ENCODE measurements around the gene PRKAG3. TPM values are rescaled to one million over a fixed set of nuclear protein-coding genes. Genes with fewer than 3 reads are reported as not detected.

PRKAG3 gene
- total RNA-seq, 2 experiments from 2014 or later: not detected

- DNase-seq: no peak
- Mint-ChIP-seq H3K36me3 (ENCODE audit: low read depth) (no peaks in the 10 kb centered on the region), H3K4me3 (no peak overlapping the region), H3K4me1 (no peaks in the 10 kb centered on the region), H3K27me3 (peaks cover 2% of the 10 kb centered on the region), H3K9me3 (no peaks in the 10 kb centered on the region), H3K27ac (no peak overlapping the region)
- POLR2A ChIA-PET: no interaction called here
- CTCF ChIA-PET: no interaction called here
Measured at GRCh38 chr2:218814540-218815243, 16.9 kb downstream of the PRKAG3 start.

- no peak overlapping the region for H3K4me3 Mint-ChIP-seq
- peaks cover 9% of the 10 kb centered on the region for H3K27me3 Mint-ChIP-seq
- H3K9me3 Mint-ChIP-seq: no peaks in the 10 kb centered on the region
- no peaks in the 10 kb centered on the region for H3K4me1 Mint-ChIP-seq
- DNase-seq: no peak
- ChIA-PET POLR2A (no interaction called here), CTCF (interaction anchor here (1.2 to 1.6 kb wide), 2 partner anchors 9 to 34 kb away, joined by 3 to 5 read pairs; no protein-coding TSS in a partner anchor)
- H3K27ac Mint-ChIP-seq: no peak overlapping the region
- no peaks in the 10 kb centered on the region for H3K36me3 Mint-ChIP-seq (ENCODE audit: low read depth)
Measured at GRCh38 chr2:218813771-218814460, 17.7 kb downstream of the PRKAG3 start.

- Mint-ChIP-seq H3K36me3 (ENCODE audit: low read depth) (no peaks in the 10 kb centered on the region), H3K27ac (no peak overlapping the region), H3K4me3 (no peak overlapping the region), H3K27me3 (peaks cover 15% of the 10 kb centered on the region), H3K4me1 (no peaks in the 10 kb centered on the region), H3K9me3 (no peaks in the 10 kb centered on the region)
- no peak for DNase-seq
- ChIA-PET CTCF (interaction anchor here (1.2 to 1.6 kb wide), 3 partner anchors 9 to 35 kb away, joined by 3 to 5 read pairs (median 3); no protein-coding TSS in a partner anchor), POLR2A (interaction anchor here (0.6 kb wide), 1 partner anchor 91 kb away, joined by 3 read pairs; no protein-coding TSS in a partner anchor)
Measured at GRCh38 chr2:218812861-218813260, 18.7 kb downstream of the PRKAG3 start.

GRCh38 chr2:218812096-218812815 is 19.3 kb downstream of the PRKAG3 start:
- Mint-ChIP-seq H3K4me1 (no peaks in the 10 kb centered on the region), H3K9me3 (no peaks in the 10 kb centered on the region), H3K27ac (no peak overlapping the region), H3K27me3 (peaks cover 15% of the 10 kb centered on the region), H3K36me3 (ENCODE audit: low read depth) (no peaks in the 10 kb centered on the region), H3K4me3 (no peak overlapping the region)
- ChIA-PET POLR2A (interaction anchor here (0.6 kb wide), 1 partner anchor 90 kb away, joined by 3 read pairs; no protein-coding TSS in a partner anchor), CTCF (interaction anchor here (1.2 to 1.7 kb wide), 4 partner anchors 9 to 35 kb away, joined by 3 to 5 read pairs (median 4); no protein-coding TSS in a partner anchor)
- no peak for DNase-seq

- Mint-ChIP-seq H3K27ac (no peak overlapping the region), H3K4me3 (no peak overlapping the region), H3K4me1 (peaks cover 1% of the 10 kb centered on the region), H3K27me3 (peaks cover 17% of the 10 kb centered on the region), H3K36me3 (ENCODE audit: low read depth) (no peaks in the 10 kb centered on the region), H3K9me3 (no peaks in the 10 kb centered on the region)
- ChIA-PET CTCF (interaction anchor here (1.4 to 1.7 kb wide), 2 partner anchors 8 to 36 kb away, joined by 3 to 4 read pairs; no protein-coding TSS in a partner anchor), POLR2A (no interaction called here)
- DNase-seq: no peak
Measured at GRCh38 chr2:218811382-218811781, 20.2 kb downstream of the PRKAG3 start.

GRCh38 chr2:218810256-218810655 is 21.3 kb downstream of the PRKAG3 start:
- H3K9me3 Mint-ChIP-seq: no peaks in the 10 kb centered on the region
- H3K27ac Mint-ChIP-seq: no peak overlapping the region
- peaks cover 25% of the 10 kb centered on the region for H3K27me3 Mint-ChIP-seq
- H3K4me1 Mint-ChIP-seq: peaks cover 1% of the 10 kb centered on the region
- ChIA-PET CTCF (interaction anchor here (0.7 to 1.7 kb wide), 2 partner anchors 9 to 37 kb away, joined by 4 read pairs; no protein-coding TSS in a partner anchor), POLR2A (no interaction called here)
- DNase-seq: no peak
- H3K4me3 Mint-ChIP-seq: no peak overlapping the region
- no peaks in the 10 kb centered on the region for H3K36me3 Mint-ChIP-seq (ENCODE audit: low read depth)

- H3K27ac Mint-ChIP-seq: no peak overlapping the region
- H3K27me3 Mint-ChIP-seq: peaks cover 33% of the 10 kb centered on the region
- H3K4me3 Mint-ChIP-seq: no peak overlapping the region
- H3K36me3 Mint-ChIP-seq (ENCODE audit: low read depth): no peaks in the 10 kb centered on the region
- H3K4me1 Mint-ChIP-seq: peaks cover 1% of the 10 kb centered on the region
- POLR2A ChIA-PET: no interaction called here
- CTCF ChIA-PET: interaction anchor here (0.5 kb wide), 1 partner anchor 74 kb away, joined by 3 read pairs; no protein-coding TSS in a partner anchor
- DNase-seq: no peak
- H3K9me3 Mint-ChIP-seq: peaks cover 3% of the 10 kb centered on the region
Measured at GRCh38 chr2:218809515-218809914, 22.1 kb downstream of the PRKAG3 start.

GRCh38 chr2:218807626-218808025 is 24.0 kb downstream of the PRKAG3 start:
- peaks cover 8% of the 10 kb centered on the region for H3K9me3 Mint-ChIP-seq

GRCh38 chr2:218806346-218806978 is 25.1 kb downstream of the PRKAG3 start:
- no peak overlapping the region for H3K4me3 Mint-ChIP-seq
- H3K36me3 Mint-ChIP-seq (ENCODE audit: low read depth): no peaks in the 10 kb centered on the region
- POLR2A ChIA-PET: no interaction called here

More at GRCh38 chr2:218807626-218808025, 24.0 kb downstream of the PRKAG3 start:
- CTCF ChIA-PET: interaction anchor here (0.5 kb wide), 1 partner anchor 1658 kb away, joined by 3 read pairs; no protein-coding TSS in a partner anchor
- no peak for DNase-seq
- POLR2A ChIA-PET: no interaction called here
- Mint-ChIP-seq H3K36me3 (ENCODE audit: low read depth) (no peaks in the 10 kb centered on the region), H3K4me1 (peaks cover 6% of the 10 kb centered on the region), H3K4me3 (no peak overlapping the region), H3K27ac (no peak overlapping the region), H3K27me3 (peaks cover 37% of the 10 kb centered on the region)

GRCh38 chr2:218805627-218806026 is 26.0 kb downstream of the PRKAG3 start:
- H3K4me1 Mint-ChIP-seq: peaks cover 13% of the 10 kb centered on the region
- no peak overlapping the region for H3K4me3 Mint-ChIP-seq
- ChIA-PET CTCF (no interaction called here), POLR2A (no interaction called here)
- DNase-seq: no peak
- peaks cover 35% of the 10 kb centered on the region for H3K27me3 Mint-ChIP-seq
- no peaks in the 10 kb centered on the region for H3K36me3 Mint-ChIP-seq (ENCODE audit: low read depth)
- H3K9me3 Mint-ChIP-seq: peaks cover 8% of the 10 kb centered on the region
- no peak overlapping the region for H3K27ac Mint-ChIP-seq

More at GRCh38 chr2:218806346-218806978, 25.1 kb downstream of the PRKAG3 start:
- Mint-ChIP-seq H3K9me3 (peaks cover 8% of the 10 kb centered on the region), H3K27me3 (peaks cover 37% of the 10 kb centered on the region), H3K4me1 (peaks cover 13% of the 10 kb centered on the region), H3K27ac (no peak overlapping the region)
- DNase-seq: no peak
- CTCF ChIA-PET: interaction anchor here (0.6 kb wide), 1 partner anchor 21 kb away, joined by 5 read pairs; no protein-coding TSS in a partner anchor

- Mint-ChIP-seq H3K27me3 (peaks cover 40% of the 10 kb centered on the region), H3K27ac (no peak overlapping the region), H3K9me3 (peaks cover 8% of the 10 kb centered on the region), H3K4me1 (peaks cover 13% of the 10 kb centered on the region), H3K4me3 (no peak overlapping the region), H3K36me3 (ENCODE audit: low read depth) (no peaks in the 10 kb centered on the region)
- DNase-seq: no peak
- ChIA-PET POLR2A (no interaction called here), CTCF (no interaction called here)
Measured at GRCh38 chr2:218804817-218805216, 26.8 kb downstream of the PRKAG3 start.

- H3K27ac Mint-ChIP-seq: no peak overlapping the region
- no peaks in the 10 kb centered on the region for H3K36me3 Mint-ChIP-seq (ENCODE audit: low read depth)
- H3K9me3 Mint-ChIP-seq: peaks cover 8% of the 10 kb centered on the region
- ChIA-PET POLR2A (no interaction called here), CTCF (interaction anchor here (0.7 kb wide), 1 partner anchor 45 kb away, joined by 3 read pairs; no protein-coding TSS in a partner anchor)
- DNase-seq: no peak
- peaks cover 13% of the 10 kb centered on the region for H3K4me1 Mint-ChIP-seq
- H3K27me3 Mint-ChIP-seq: peaks cover 44% of the 10 kb centered on the region
- H3K4me3 Mint-ChIP-seq: no peak overlapping the region
Measured at GRCh38 chr2:218802386-218802994, 29.1 kb downstream of the PRKAG3 start.
